HG03095 (cell line): ENCODE measurements around the gene OSTN.

Experiments
- ATAC-seq: cut with Tn5 transposase; IDR thresholded peaks from one replicate; pipeline ENCODE4 v1.9.1; 2021; ENCODE audit warnings: moderate library complexity; ENCODE audit not compliant: unreplicated experiment

OSTN gene

DNA sequence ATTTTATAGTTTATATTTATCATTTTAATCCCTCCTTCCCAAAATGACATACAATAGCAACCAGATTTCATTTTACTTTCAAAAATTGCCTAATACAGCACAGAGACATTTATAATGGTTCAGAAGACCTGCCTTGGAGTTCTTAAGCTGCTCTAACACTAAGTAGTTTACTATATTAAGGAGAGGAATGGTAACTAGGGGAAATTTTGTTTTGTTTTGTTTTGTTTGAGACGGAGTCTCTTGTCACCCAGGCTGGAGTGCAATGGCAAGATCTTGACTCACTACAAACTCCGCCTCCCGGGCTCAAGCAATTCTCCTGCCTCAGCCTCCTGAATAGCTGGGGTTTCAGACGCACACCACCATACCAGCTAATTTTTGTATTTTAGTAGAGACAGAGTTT, 107.4 kb downstream of the OSTN start:
- no peak for ATAC-seq

DNA sequence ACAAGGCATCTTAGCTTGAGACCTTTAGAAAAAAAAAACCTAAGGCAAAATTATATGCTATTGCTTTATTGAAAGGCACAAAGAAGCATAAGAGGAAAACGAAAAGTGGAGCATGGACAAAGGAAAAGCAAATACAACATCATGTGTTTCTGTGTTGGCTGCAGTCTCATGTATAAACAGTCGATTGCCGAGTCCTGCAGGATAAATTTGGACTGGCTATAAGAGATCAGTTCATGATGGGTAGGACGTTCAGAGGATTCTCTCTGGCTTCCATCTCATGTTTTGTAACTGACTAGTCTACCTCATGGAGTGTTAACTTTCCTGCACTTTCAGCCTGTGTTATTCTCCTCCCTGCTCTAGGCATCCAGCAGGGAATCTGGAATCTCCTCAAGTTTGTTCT, 108.3 kb downstream of the OSTN start:
- no peak for ATAC-seq

DNA sequence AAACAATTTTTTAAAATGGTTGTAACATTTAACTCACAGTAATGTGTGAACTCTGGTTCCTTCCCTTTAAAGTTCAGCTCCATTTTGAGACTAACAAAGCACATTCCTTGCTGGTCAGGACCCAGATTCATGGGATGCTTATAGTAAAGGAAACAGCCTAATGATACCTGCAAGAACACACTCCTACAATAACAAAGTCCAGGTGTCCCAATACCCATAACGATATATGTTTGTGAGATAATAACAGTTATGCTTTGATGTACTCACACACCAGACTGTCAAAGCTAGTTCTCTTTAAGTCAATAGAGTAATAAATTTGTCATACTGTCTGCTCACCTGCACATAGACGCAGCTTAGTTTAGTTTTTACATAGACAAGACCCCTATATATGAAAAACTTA, 114.3 kb downstream of the OSTN start:
- no peak for ATAC-seq

DNA sequence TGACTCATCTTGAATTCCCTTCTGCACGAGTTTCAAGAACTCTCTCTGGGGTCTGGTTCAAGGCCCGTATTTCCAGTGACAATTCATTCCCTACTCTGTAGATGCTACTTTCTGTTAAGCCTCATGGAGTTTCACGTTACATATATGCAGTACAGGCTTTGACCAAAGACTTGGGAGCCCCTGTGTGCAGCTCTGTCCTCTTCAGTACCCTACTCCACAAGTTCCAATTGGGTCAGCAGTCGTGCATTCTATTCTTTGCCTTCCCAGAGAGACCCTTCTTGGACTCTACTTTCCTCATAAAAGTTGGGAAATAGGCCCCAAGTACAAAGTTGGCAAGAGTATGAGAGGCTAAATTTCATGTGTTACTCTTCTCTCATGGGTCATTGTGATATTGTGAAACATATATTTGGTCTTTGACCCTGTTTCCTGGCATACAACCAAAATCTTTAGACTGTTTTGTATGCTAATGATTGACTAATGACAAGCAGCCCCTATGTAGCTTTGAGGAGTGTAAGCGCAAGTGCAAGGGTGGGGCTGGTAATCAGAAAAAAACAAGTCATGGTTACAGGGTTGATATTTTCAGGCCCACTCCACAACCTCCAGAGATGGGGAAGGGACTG, 115.2 kb downstream of the OSTN start:
- ATAC-seq = no peak
